GM18907 (cell line): ENCODE data around the gene OR2T27.
A peak's percentile ranks its signal among the peaks of the same experiment; 100 is the strongest.
"Not testable (repeated sequence)": the region's sequence is repeated elsewhere in the genome, so short reads cannot be mapped to it uniquely, and the experiment has no call there.

Experiments
- ATAC-seq: cut with Tn5 transposase; IDR thresholded peaks from one replicate; pipeline ENCODE4 v1.9.1; 2021; ENCODE audit warnings: mild to moderate bottlenecking, moderate library complexity; ENCODE audit not compliant: unreplicated experiment

The OR2T27 gene

GRCh38 chr1:248641583-248641982 lies 13.7 kb downstream of the OR2T27 start:
- not testable (repeated sequence) for ATAC-seq

- ATAC-seq: peak; percentile 47
Measured at GRCh38 chr1:248640906-248641305, 14.4 kb downstream of the OR2T27 start.

GRCh38 chr1:248639652-248640051 lies 15.7 kb downstream of the OR2T27 start:
- ATAC-seq: peak; percentile 40

- ATAC-seq: not testable (repeated sequence)
Measured at GRCh38 chr1:248636612-248637011, 18.7 kb downstream of the OR2T27 start.

- ATAC-seq: not testable (repeated sequence)
Measured at GRCh38 chr1:248634991-248635390, 20.3 kb downstream of the OR2T27 start, which contains the start of gene OR2T11. Gene OR2T11, minus strand, starts transcription at chr1:248635091. Its CDS starts 7,963 bp downstream, at chr1:248627128.

GRCh38 chr1:248631354-248632008 lies 23.8 kb downstream of the OR2T27 start:
- ATAC-seq: no peak

GRCh38 chr1:248630551-248630950 lies 24.8 kb downstream of the OR2T27 start:
- no peak for ATAC-seq

GRCh38 chr1:248627971-248628844 lies 27.1 kb downstream of the OR2T27 start:
- ATAC-seq: peak; percentile 73

GRCh38 chr1:248625971-248626370 lies 29.4 kb downstream of the OR2T27 start:
- ATAC-seq: no peak

- no peak for ATAC-seq
Measured at GRCh38 chr1:248625166-248625565, 30.2 kb downstream of the OR2T27 start.

- peak; percentile 98 for ATAC-seq
Measured at GRCh38 chr1:248622570-248623001, 32.7 kb downstream of the OR2T27 start.

- ATAC-seq: no peak
Measured at GRCh38 chr1:248621770-248622169, 33.6 kb downstream of the OR2T27 start.

GRCh38 chr1:248618878-248619277 lies 36.5 kb downstream of the OR2T27 start:
- no peak for ATAC-seq

GRCh38 chr1:248618119-248618518 lies 37.2 kb downstream of the OR2T27 start:
- no peak for ATAC-seq

GRCh38 chr1:248613742-248614141 lies 41.6 kb downstream of the OR2T27 start:
- ATAC-seq: no peak

- ATAC-seq: no peak
Measured at GRCh38 chr1:248611883-248612414, 43.4 kb downstream of the OR2T27 start.

GRCh38 chr1:248610301-248610700 lies 45.0 kb downstream of the OR2T27 start:
- no peak for ATAC-seq
